NCI-H1417 treated with DMSO at 0.1 percent for 48 hours (cell line): Measurements from ENCODE around the gene MRPL16.
"Not testable (repeated sequence)": the region's sequence is repeated elsewhere in the genome, so short reads cannot be mapped to it uniquely, and the experiment has no call there.

Source experiments
- DNase-seq: peaks from one replicate; lab custom pipeline; 2025; lab: John Stamatoyannopoulos, UW

The MRPL16 gene

GRCh38 chr11:59810189-59810910 lies at the start of gene MRPL16:
TSS of gene MRPL16 (minus strand) at chr11:59810778. CDS start at chr11:59810658, 120 bp downstream.
- peak; percentile 35 for DNase-seq

GRCh38 chr11:59859673-59860072 lies 49.1 kb upstream of the MRPL16 start:
- no peak for DNase-seq

- no peak for DNase-seq
Measured at GRCh38 chr11:59857439-59858434, 47.2 kb upstream of the MRPL16 start.

- no peak for DNase-seq
Measured at GRCh38 chr11:59854871-59855270, 44.3 kb upstream of the MRPL16 start.

- DNase-seq: not testable (repeated sequence)
Measured at GRCh38 chr11:59851416-59851815, 40.8 kb upstream of the MRPL16 start.

GRCh38 chr11:59849551-59849950 lies 39.0 kb upstream of the MRPL16 start:
- DNase-seq: not testable (repeated sequence)

- no peak for DNase-seq
Measured at GRCh38 chr11:59849129-59849528, 38.6 kb upstream of the MRPL16 start.

- DNase-seq: not testable (repeated sequence)
Measured at GRCh38 chr11:59848439-59848838, 37.9 kb upstream of the MRPL16 start.

- DNase-seq: no peak
Measured at GRCh38 chr11:59847626-59848025, 37.0 kb upstream of the MRPL16 start.

GRCh38 chr11:59846556-59846955 lies 36.0 kb upstream of the MRPL16 start:
- no peak for DNase-seq

GRCh38 chr11:59845399-59845798 lies 34.8 kb upstream of the MRPL16 start, which contains the start of gene CBLIF:
TSS of gene CBLIF (minus strand) at chr11:59845499. CDS start at chr11:59845453, 46 bp downstream.
- DNase-seq: no peak

GRCh38 chr11:59842316-59842715 lies 31.7 kb upstream of the MRPL16 start:
- DNase-seq: no peak

GRCh38 chr11:59841514-59841913 lies 30.9 kb upstream of the MRPL16 start:
- no peak for DNase-seq

GRCh38 chr11:59839615-59840014 lies 29.0 kb upstream of the MRPL16 start:
- no peak for DNase-seq

GRCh38 chr11:59833602-59834001 lies 23.0 kb upstream of the MRPL16 start:
- no peak for DNase-seq

GRCh38 chr11:59829358-59829757 lies 18.8 kb upstream of the MRPL16 start:
- DNase-seq: no peak

GRCh38 chr11:59822989-59823566 lies 12.5 kb upstream of the MRPL16 start:
- peak; percentile 15 for DNase-seq

- DNase-seq: no peak
Measured at GRCh38 chr11:59818572-59818971, 8.0 kb upstream of the MRPL16 start.

- not testable (repeated sequence) for DNase-seq
Measured at GRCh38 chr11:59816434-59816833, 5.9 kb upstream of the MRPL16 start.

GRCh38 chr11:59815754-59816153 lies 5.2 kb upstream of the MRPL16 start:
- DNase-seq: no peak

GRCh38 chr11:59814021-59814420 lies 3.4 kb upstream of the MRPL16 start:
- no peak for DNase-seq

- no peak for DNase-seq
Measured at GRCh38 chr11:59813364-59813763, 2.8 kb upstream of the MRPL16 start.
